ENCODE results near the gene CEP112. TPM values are rescaled to one million over a fixed set of nuclear protein-coding genes. Genes with fewer than 3 reads are reported as not detected.

Gene CEP112
- total and polyA plus RNA-seq, 2 of the 8 experiments (the other 6 are each of a cell fraction or from before 2014, with no cell fraction given), result 0.62 to 3.1 TPM

GRCh38 chr17:65633988-65634387 lies 557.9 kb downstream of the CEP112 start (continued):
- TF ChIP-seq CHD7 (IDR thresholded peaks at IDR 0.05; ENCODE audit: insufficient replicate concordance, low read length) (no peak), SUZ12 (IDR thresholded peaks at IDR 0.05; ENCODE audit: low read length) (no peak), TEAD4 (IDR thresholded peaks at IDR 0.05; ENCODE audit: low read depth, low read length) (no peak), SP2 (IDR thresholded peaks at IDR 0.05; ENCODE audit: low read length) (no peak), SRF (IDR thresholded peaks at IDR 0.05; ENCODE audit: low read depth, low read length) (no peak), SIN3A (conservative IDR thresholded peaks at IDR 0.05 in 1 of 2, IDR thresholded peaks at IDR 0.05 in 1 of 2; ENCODE audit: low read depth in 1 of 2, low read length in 2 of 2) (no peak), BCL11A (IDR thresholded peaks at IDR 0.05; ENCODE audit: low read depth in 2 of 2, low read length in 2 of 2) (no peak), TBP (IDR thresholded peaks at IDR 0.05; ENCODE audit: low read depth, low read length) (no peak), SIX5 (IDR thresholded peaks at IDR 0.05; ENCODE audit: low read depth, low read length) (no peak), TAF1 (IDR thresholded peaks at IDR 0.05; ENCODE audit: low read depth, low read length) (no peak), NRF1 (IDR thresholded peaks at IDR 0.05; ENCODE audit: low read depth, low read length) (no peak)

Measured in H1 (cell line).